ENCODE results near the gene SOX21. TPM values are rescaled to one million over a fixed set of nuclear protein-coding genes. Genes with fewer than 3 reads are reported as not detected.

Gene SOX21
- total RNA-seq, 1 experiment from 2014 or later, result not detected

Other genes starting within 250 kb of the SOX21 start
- gene DCT, start 232.9 kb downstream of the SOX21 start, total RNA-seq (2014; rRNA removed; shearing (Covaris generic)), result not detected in 2 replicates
- gene TGDS, start 116.4 kb downstream of the SOX21 start, total RNA-seq (2014; rRNA removed; shearing (Covaris generic)), result 10.0 and 12.1 TPM in 2 replicates
- 9.2 and 10.7 TPM in 2 replicates for gene GPR180, start 110.7 kb downstream of the SOX21 start, total RNA-seq (2014; rRNA removed; shearing (Covaris generic))

All from SJSA1 (cell line).